GM12892 (cell line): ENCODE results near the gene STK33.

ENCODE experiments used
- POLR2A ChIP-seq: IDR thresholded peaks from 2 replicates; pipeline ENCODE4 v1.6.1; 2011; ENCODE audit warnings: low read depth, low read length, control low read depth
- POLR2AphosphoS5 ChIP-seq: IDR thresholded peaks from 2 replicates; pipeline ENCODE4 v1.6.1; 2011; ENCODE audit warnings: low read depth, low read length, control low read depth
- TAF1 ChIP-seq: IDR thresholded peaks from 2 replicates; pipeline ENCODE4 v1.6.1; 2011; ENCODE audit warnings: low read depth, mild to moderate bottlenecking, control low read depth, low read length, borderline replicate concordance

DNA sequence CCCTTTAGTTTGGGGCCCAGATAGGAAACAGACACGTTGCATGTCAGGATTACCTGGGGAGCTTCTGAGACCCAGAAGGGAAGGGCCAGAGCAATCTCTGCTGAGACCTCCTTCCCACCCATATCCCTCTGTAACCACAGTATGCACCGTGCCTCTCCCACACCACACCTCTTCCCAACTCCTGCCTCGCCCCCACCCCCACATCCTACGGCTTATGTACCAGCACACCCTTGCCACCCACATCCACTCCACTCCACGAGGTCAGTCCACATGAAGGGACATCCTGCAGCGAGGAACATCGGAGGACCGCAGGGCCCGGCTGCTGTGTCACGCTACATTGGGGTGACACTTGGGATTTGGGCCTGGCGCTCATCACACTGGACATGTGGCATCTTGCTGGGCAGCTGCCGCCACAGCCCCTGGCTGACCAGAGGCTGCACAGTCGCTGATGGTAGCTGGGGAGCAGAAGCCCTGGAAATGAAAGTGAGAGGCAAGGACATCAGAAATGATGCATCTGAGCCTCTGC lies 212.1 kb downstream of the STK33 start:
- TF ChIP-seq POLR2A (no peak), POLR2AphosphoS5 (no peak), TAF1 (no peak)
